Gastroesophageal sphincter (tissue), 4 donors: ENCODE measurements around the gene TMEM141. TPM values are rescaled to one million over a fixed set of nuclear protein-coding genes. Genes with fewer than 3 reads are reported as not detected.
A peak's percentile ranks its signal among the peaks of the same experiment; 100 is the strongest.

Experiments
- ATAC-seq: fragments of 150-250 bp; one replicate; pipeline ENCODE4 v1.9.1; 2016; ENCODE audit warnings: mild to moderate bottlenecking, moderate library complexity
- H3K27ac ChIP-seq, 4 donors: fragments of 200-600 bp; sonication (generic) in 3 of 4; 1 replicate in 3 of 4; 2 replicates in 1 of 4; pipeline ENCODE4 v1.5.1; 2016 to 2019
- H3K27me3 ChIP-seq: fragments of 200-600 bp; sonication (generic); one replicate; pipeline ENCODE4 v1.5.1; 2019
- H3K36me3 ChIP-seq, 2 donors: fragments of 200-600 bp; sonication (generic); one replicate each; pipeline ENCODE4 v1.5.1; 2019; ENCODE audit warnings: control low read depth in 1 of 2
- H3K4me1 ChIP-seq, 3 donors: fragments of 200-600 bp; sonication (generic); 1 replicate in 2 of 3; 2 replicates in 1 of 3; pipeline ENCODE4 v1.5.1; 2016 to 2019; ENCODE audit warnings: control low read depth in 2 of 3
- H3K4me3 ChIP-seq, 2 donors: fragments of 200-600 bp; sonication (generic); one replicate each; pipeline ENCODE4 v1.5.1; 2019; ENCODE audit warnings: mild to moderate bottlenecking in 1 of 2, moderate library complexity in 1 of 2
- H3K9me3 ChIP-seq, 3 donors: fragments of 200-600 bp; sonication (generic); one replicate each; pipeline ENCODE4 v1.5.1; 2017 to 2019; ENCODE audit warnings: control low read depth in 2 of 3
- EP300 ChIP-seq: sonication (generic); formaldehyde crosslinking; IDR thresholded peaks from one replicate; pipeline ENCODE4 v1.6.1; 2017; ENCODE audit warnings: antibody characterized with exemption, mild to moderate bottlenecking
- POLR2A ChIP-seq, 2 donors: fragments of 450-650 bp; IDR thresholded peaks; one replicate each; pipeline ENCODE4 v1.6.1; 2017; ENCODE audit warnings: antibody characterized with exemption in 2 of 2, mild to moderate bottlenecking in 2 of 2, moderate library complexity in 1 of 2
- POLR2AphosphoS5 ChIP-seq: sonication (generic); formaldehyde crosslinking; IDR thresholded peaks from one replicate; pipeline ENCODE4 v1.6.1; 2017; ENCODE audit warnings: antibody characterized with exemption
- WGBS, 2 donors: methylation state at CpG; one replicate each; pipeline ENCODE4 v1.1.5; 2018; ENCODE audit warnings: low coverage in 1 of 2; 5-methylcytosine and 5-hydroxymethylcytosine counted together
- total RNA-seq, 4 donors: library from RNA; depleted of rRNA; stranded (reverse); fragments of >200 nt; gene quantifications; one replicate each; pipeline ENCODE4 v1.1.0, GENCODE V29; 2016
- TF ChIP-seq, protein P1 (sequence below), 4 experiments: fragments of 200-600 bp in 2 of 4; fragments of 450-650 bp in 2 of 4; sonication (generic) in 1 of 4; IDR thresholded peaks; one replicate each; pipeline ENCODE4 v1.5.1; 2017 to 2019; ENCODE audit warnings: antibody characterized with exemption in 4 of 4, mild to moderate bottlenecking in 2 of 4, moderate library complexity in 2 of 4

Gene TMEM141
- total RNA-seq, 4 donors from 2014 or later, result 33.0 to 51.5 (median 40.4) TPM

DNA sequence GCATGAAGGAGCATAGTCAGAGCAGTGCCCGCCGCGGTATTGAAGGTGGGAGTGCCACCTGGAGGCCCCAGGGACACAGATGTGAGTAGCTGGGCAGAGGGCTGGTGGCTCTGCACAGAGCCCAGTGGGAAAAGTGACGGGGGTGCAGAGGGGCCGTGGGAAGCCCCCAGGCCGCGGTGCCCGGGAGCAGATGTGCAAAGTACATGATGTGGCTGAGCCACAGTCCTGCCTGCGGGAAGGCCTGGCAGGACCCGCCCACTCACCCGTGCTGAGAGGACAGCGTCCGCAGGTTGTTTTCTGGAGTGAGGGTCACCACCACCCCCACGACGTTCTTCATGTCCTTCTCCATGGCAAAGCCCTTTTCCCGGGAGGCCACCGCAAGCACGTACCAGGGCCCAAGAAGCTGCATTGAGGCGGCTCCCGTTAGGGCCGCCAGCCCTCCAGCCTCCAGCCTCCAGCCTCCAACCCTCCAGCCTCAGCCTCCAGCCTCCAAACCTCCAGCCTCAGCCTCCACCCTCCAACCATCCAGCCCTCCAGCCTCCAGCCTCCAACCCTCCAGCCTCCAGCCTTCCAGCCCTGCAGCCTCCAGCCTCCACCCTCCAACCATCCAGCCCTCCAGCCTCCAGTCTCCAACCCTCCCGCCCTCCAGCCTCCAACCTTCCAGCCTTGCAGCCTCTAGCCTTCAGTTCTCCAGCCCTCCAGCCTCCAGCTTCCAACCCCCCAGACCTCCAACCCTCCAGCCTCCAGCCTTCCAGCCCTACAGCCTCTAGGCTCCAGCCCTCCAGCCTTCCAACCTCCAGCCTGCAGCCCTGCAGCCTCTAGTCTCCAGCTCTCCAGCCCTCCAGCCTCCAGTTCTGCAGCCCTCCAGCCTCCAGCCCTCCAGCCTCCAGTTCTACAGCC is 43.7 kb upstream of the TMEM141 start:
- TF ChIP-seq EP300 (no peak), POLR2A (IDR thresholded peaks at IDR 0.05) (no peak), POLR2AphosphoS5 (no peak)
- TF ChIP-seq, protein P1, sequence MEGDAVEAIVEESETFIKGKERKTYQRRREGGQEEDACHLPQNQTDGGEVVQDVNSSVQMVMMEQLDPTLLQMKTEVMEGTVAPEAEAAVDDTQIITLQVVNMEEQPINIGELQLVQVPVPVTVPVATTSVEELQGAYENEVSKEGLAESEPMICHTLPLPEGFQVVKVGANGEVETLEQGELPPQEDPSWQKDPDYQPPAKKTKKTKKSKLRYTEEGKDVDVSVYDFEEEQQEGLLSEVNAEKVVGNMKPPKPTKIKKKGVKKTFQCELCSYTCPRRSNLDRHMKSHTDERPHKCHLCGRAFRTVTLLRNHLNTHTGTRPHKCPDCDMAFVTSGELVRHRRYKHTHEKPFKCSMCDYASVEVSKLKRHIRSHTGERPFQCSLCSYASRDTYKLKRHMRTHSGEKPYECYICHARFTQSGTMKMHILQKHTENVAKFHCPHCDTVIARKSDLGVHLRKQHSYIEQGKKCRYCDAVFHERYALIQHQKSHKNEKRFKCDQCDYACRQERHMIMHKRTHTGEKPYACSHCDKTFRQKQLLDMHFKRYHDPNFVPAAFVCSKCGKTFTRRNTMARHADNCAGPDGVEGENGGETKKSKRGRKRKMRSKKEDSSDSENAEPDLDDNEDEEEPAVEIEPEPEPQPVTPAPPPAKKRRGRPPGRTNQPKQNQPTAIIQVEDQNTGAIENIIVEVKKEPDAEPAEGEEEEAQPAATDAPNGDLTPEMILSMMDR (IDR thresholded peaks at IDR 0.05), result no peak
- H3K4me1 ChIP-seq, result no peaks in the 10 kb centered on the region
- H3K27me3 ChIP-seq, result peaks cover 40% of the 10 kb centered on the region
- peaks cover 0 to 6% (median 0%) of the 10 kb centered on the region in 3 donors for H3K9me3 ChIP-seq
- H3K4me3 ChIP-seq, result no peak overlapping the region
- 90 to 94% methylated on average over 2 to 8 of the region's 22 CpGs for WGBS, 2 donors
- H3K36me3 ChIP-seq, result no peaks in the 10 kb centered on the region
- no peak overlapping the region for H3K27ac ChIP-seq
- ATAC-seq, result no peak

- H3K9me3 ChIP-seq, result peaks cover 0 to 9% (median 0%) of the 10 kb centered on the region in 3 donors
- H3K4me1 ChIP-seq, result no peaks in the 10 kb centered on the region
- peak within 1 kb of the TSS in 3 of 4 donors; percentile 8 to 47 (median 38) for H3K27ac ChIP-seq
- 67% methylated on average over 3 of the region's 8 CpGs; no CpG with 5 or more reads in 1 of the 2 donors for WGBS, 2 donors
- no peaks in the 10 kb centered on the region for H3K36me3 ChIP-seq
- TF ChIP-seq POLR2AphosphoS5 (no peak), POLR2A (IDR thresholded peaks at IDR 0.05) (no peak), EP300 (no peak)
- TF ChIP-seq, protein P1 (IDR thresholded peaks at IDR 0.05), result no peak
- H3K4me3 ChIP-seq, result no peak within 1 kb of the TSS
- peaks cover 32% of the 10 kb centered on the region for H3K27me3 ChIP-seq
- no peak for ATAC-seq
Observed at GRCh38 chr9:136748201-136748600, 42.9 kb upstream of the TMEM141 start, which contains the start of gene LCN6. LCN6 (minus strand) TSS chr9:136748525; CDS start chr9:136748483, 42 bp downstream.

DNA sequence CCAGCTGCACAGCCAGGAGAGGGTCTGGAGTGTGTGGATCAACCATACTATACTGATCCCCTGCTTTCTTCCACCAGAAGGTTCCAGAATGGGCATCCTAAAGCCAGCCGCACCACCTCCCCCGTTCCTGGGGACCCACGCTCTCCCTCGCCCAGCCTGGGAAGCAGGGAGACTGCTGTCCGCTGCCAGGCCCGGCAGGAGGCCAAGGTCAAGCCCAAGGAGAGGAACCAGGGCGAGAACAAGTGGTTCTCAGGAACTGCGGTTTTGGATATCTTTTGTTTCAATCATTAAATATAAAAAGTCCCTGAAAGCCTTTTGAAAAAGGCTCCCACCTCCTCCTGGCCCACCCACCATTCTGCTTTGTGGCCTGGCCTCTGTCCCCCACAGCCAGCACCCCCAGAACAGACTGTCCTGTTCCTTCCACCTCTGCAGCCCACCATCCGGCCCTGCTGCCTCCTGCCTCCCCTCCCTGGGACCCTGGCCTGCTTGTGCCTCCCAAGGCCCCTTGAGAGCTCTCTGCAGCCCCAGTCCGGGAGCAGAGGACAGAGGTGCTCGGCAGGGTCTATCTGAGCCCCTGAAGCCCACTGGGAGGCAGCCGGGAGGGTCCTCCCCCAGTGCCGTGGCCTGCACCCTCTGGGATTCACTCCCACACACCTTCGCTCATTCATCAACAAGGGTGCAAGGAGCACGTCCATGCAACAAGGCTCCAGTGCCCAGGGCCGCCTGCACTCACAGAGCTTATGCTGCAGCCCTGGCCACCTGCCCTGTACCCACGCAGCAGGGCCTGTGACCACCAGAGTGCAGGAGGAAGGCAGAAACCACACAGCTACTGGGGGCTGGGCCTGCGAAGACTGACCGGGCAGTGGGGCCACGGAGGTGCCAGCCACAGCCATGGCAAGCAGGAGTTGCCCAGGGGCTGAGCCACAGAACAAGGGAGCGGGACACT is 42.2 kb upstream of the TMEM141 start:
- no peaks in the 10 kb centered on the region for H3K36me3 ChIP-seq
- H3K4me3 ChIP-seq, result no peak overlapping the region
- peak overlapping the region in 3 of 4 donors; percentile 8 to 47 (median 38) for H3K27ac ChIP-seq
- ATAC-seq, result peak; percentile 21
- 60% methylated on average over 2 of the region's 21 CpGs; no CpG with 5 or more reads in 1 of the 2 donors for WGBS, 2 donors
- H3K27me3 ChIP-seq, result peaks cover 24% of the 10 kb centered on the region
- H3K4me1 ChIP-seq, result no peaks in the 10 kb centered on the region
- TF ChIP-seq POLR2AphosphoS5 (no peak), POLR2A (IDR thresholded peaks at IDR 0.05) (no peak), EP300 (no peak)
- TF ChIP-seq, protein P1 (IDR thresholded peaks at IDR 0.05), result no peak
- H3K9me3 ChIP-seq, result peaks cover 0 to 10% (median 0%) of the 10 kb centered on the region in 3 donors

DNA sequence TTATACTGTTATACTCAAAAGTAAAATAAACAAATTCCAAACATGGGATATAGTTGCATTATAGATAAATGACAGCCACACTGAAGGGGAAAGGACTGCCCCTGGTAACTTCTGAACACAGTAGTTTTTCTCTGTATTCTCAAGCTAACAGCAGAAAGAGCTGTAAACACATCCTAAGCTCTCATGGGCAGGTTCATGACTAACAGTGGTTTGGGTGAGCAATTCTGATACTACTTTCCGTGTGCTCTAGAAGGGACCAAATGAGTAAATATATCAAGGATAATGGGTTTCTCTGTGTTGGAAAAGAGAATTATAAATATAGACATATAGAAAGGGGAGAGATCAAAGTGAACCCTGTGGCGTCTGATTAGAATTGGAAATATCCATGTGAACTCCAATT is 40.6 kb upstream of the TMEM141 start:
- WGBS, 2 donors, result 17 to 33% methylated on average over 1 to 2 of the region's 2 CpGs
- no peak overlapping the region for H3K27ac ChIP-seq
- TF ChIP-seq, protein P1 (IDR thresholded peaks at IDR 0.05), result no peak
- TF ChIP-seq EP300 (no peak), POLR2AphosphoS5 (no peak), POLR2A (IDR thresholded peaks at IDR 0.05) (no peak)
- H3K27me3 ChIP-seq, result peaks cover 9% of the 10 kb centered on the region
- H3K4me1 ChIP-seq, result no peaks in the 10 kb centered on the region
- no peak overlapping the region for H3K4me3 ChIP-seq
- ATAC-seq, result no peak
- peaks cover 0 to 10% (median 0%) of the 10 kb centered on the region in 3 donors for H3K9me3 ChIP-seq
- H3K36me3 ChIP-seq, result no peaks in the 10 kb centered on the region
